Neural crest cell (in vitro differentiated cells): ENCODE results near the gene MRPL36. TPM values are rescaled to one million over a fixed set of nuclear protein-coding genes. Genes with fewer than 3 reads are reported as not detected.

Experiments
- DNase-seq: peaks from one replicate; pipeline ENCODE4 v3.0.0; 2021; ENCODE audit warnings: low read depth, mixed read lengths, low spot score
- H3K27ac Mint-ChIP-seq: one replicate; pipeline ENCODE4 v1.8.0; 2021; ENCODE audit warnings: mild to moderate bottlenecking, mixed read lengths; ENCODE audit not compliant: unreplicated experiment
- H3K27me3 Mint-ChIP-seq: 2 replicates; pipeline ENCODE4 v1.8.0; 2021; ENCODE audit warnings: low read depth, mild to moderate bottlenecking, mixed read lengths
- H3K36me3 Mint-ChIP-seq: 2 replicates; pipeline ENCODE4 v1.8.0; 2021; ENCODE audit warnings: low read depth, mild to moderate bottlenecking, mixed read lengths
- H3K4me1 Mint-ChIP-seq: 2 replicates; pipeline ENCODE4 v1.8.0; 2021; ENCODE audit warnings: mixed read lengths
- H3K4me3 Mint-ChIP-seq: one replicate; pipeline ENCODE4 v1.8.0; 2021; ENCODE audit warnings: mild to moderate bottlenecking, mixed read lengths
- H3K9me3 Mint-ChIP-seq: 2 replicates; pipeline ENCODE4 v1.8.0; 2021; ENCODE audit warnings: mixed read lengths
- CTCF ChIP-seq: fragments of 200-600 bp; sonication (generic); conservative IDR thresholded peaks from 2 replicates; pipeline ENCODE4 v1.5.0; 2021; ENCODE audit warnings: antibody characterized with exemption, mild to moderate bottlenecking
- total RNA-seq: library from RNA; stranded (reverse); gene quantifications from 2 replicates; pipeline ENCODE4 v1.2.1, GENCODE V29; 2021

The MRPL36 gene
- total RNA-seq, 1 donor from 2014 or later = 50.8 TPM

DNA sequence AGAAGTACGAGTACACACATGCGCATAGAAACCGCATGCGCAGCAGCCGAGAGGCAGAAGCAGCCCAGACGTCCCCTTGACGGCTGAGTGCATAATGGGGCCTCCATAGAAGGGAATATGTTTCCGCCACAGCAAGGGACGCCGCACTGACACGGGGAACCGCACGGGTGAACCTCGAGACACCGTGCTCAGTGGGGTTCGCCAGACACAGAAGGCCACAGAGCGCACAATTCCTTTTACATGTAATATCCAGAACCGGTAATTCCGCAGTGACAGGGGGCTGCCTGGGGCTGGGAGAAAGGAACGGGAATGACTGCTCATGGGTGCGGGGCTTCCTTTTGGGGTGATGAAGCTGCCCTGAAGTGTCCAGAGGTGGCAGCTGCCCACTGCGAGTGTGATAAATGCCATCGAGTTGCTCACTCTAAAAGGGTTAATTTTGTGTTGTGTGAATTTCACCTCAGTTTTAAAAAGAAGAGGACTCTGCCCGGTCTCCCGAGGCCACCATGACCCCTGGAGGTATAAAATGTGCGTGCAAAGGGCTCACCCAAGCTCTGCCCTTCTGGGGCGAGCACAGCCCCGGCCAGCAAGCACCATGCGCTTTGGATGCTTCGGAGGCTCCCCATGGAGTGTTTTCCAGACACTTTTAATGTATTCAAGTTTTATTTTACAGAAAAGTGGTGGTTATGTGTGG, 29.7 kb downstream of the MRPL36 start:
- TF ChIP-seq CTCF = no peak
- no peak for DNase-seq
- H3K9me3 Mint-ChIP-seq = no peaks in the 10 kb centered on the region
- H3K27me3 Mint-ChIP-seq = peaks cover 3% of the 10 kb centered on the region
- no peak overlapping the region for H3K27ac Mint-ChIP-seq
- H3K4me1 Mint-ChIP-seq = peaks cover 11% of the 10 kb centered on the region
- no peaks in the 10 kb centered on the region for H3K36me3 Mint-ChIP-seq
- H3K4me3 Mint-ChIP-seq = no peak overlapping the region

GRCh38 chr5:1769017-1769640, 30.5 kb downstream of the MRPL36 start:
- no peaks in the 10 kb centered on the region for H3K36me3 Mint-ChIP-seq
- H3K4me3 Mint-ChIP-seq = no peak overlapping the region
- no peaks in the 10 kb centered on the region for H3K9me3 Mint-ChIP-seq
- H3K27me3 Mint-ChIP-seq = peaks cover 3% of the 10 kb centered on the region
- no peak for DNase-seq
- TF ChIP-seq CTCF = no peak
- H3K4me1 Mint-ChIP-seq = peaks cover 15% of the 10 kb centered on the region
- no peak overlapping the region for H3K27ac Mint-ChIP-seq

DNA sequence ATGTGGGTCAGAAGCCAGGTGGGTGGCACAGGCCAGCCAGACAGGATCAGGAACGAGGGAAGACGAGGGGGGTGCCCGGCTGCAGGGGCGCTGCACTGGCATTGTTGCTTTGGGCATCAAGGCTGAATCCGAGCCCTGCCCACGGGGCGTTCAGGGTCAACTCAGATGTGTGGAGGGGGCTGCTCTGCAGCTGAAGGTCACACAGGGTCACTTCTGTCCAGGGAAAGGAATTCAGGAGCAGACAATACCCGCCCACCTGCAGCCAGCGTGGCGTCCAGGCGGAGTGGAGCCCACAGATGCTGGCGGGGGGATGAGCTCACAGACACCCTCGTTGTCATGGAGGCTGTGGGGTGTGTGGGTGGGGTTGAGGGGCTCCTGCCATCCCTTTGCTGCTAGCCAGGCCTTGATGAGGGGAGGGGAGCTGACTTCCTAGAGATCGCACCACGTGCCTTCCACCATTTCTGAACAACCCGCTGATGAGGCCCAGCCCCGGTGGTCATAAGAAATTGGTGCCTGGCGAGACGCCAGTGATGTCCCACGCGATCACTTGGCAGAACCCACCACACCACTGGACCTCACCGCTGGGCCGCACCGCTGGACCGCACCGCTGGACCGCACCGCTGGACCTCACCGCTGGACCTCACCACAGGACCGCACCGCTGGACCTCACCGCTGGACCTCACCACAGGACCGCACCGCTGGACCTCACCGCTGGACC, 31.2 kb downstream of the MRPL36 start:
- peaks cover 20% of the 10 kb centered on the region for H3K4me1 Mint-ChIP-seq
- DNase-seq = no peak
- no peaks in the 10 kb centered on the region for H3K9me3 Mint-ChIP-seq
- no peaks in the 10 kb centered on the region for H3K36me3 Mint-ChIP-seq
- TF ChIP-seq CTCF = no peak
- H3K4me3 Mint-ChIP-seq = no peak overlapping the region
- no peak overlapping the region for H3K27ac Mint-ChIP-seq
- peaks cover 3% of the 10 kb centered on the region for H3K27me3 Mint-ChIP-seq

DNA sequence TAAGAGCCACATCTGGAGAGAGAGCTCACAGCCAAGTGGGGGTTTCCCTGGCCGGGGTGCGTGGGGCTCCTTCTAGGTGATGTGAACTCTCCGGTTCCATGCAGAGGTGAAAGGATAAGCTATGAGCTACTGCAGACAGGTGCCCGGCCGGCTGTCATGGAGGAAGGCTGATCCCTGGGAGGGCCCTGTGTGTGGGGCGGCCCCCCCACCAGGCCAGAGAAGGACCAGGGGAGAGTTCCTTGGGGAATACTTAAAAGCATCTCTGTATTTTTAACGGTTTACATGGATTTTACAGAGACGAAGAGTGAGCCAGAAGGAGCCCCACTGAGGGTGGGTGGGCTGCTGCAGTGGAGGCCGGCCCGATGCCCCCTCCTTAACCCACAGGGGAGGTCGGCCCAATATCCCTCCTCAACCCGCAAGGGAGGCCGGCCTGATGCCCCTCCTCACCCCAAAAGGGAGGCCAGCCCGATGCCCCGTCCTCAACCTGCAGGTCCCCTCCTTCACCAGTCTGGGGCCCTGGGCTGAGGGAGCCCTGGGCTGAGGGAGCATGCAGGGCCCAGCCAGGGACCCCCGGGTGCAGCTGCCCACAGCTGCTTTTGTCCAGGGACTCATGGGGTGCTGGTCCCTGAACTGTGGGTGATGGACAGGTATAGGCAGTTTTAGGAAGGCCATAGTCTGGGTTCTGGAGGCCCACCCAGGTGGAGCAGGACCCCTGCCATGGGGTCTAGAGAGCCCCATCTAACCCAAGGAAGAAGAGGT, 31.9 kb downstream of the MRPL36 start:
- H3K9me3 Mint-ChIP-seq = no peaks in the 10 kb centered on the region
- H3K4me1 Mint-ChIP-seq = peaks cover 21% of the 10 kb centered on the region
- TF ChIP-seq CTCF = no peak
- no peaks in the 10 kb centered on the region for H3K36me3 Mint-ChIP-seq
- no peak for DNase-seq
- no peak overlapping the region for H3K27ac Mint-ChIP-seq
- peaks cover 3% of the 10 kb centered on the region for H3K27me3 Mint-ChIP-seq
- no peak overlapping the region for H3K4me3 Mint-ChIP-seq

DNA sequence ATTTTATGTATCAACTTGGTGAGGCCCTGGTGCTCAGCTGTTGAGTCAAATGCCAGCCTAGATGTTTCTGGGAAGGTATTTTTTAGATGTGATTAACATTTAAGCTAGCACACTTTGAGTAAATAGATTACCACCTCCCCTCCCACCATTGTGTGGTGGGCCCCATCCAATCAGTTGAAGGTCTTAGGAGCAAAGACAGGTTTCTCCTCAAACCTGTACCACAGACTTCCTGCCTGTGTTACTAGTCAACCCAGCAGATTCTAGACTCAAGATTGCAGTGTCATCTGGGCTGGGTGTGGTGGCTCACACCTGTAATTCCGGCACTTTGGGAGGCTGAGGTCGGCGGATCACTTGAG, 33.8 kb downstream of the MRPL36 start:
- H3K27ac Mint-ChIP-seq = no peak overlapping the region
- no peak overlapping the region for H3K4me3 Mint-ChIP-seq
- peaks cover 17% of the 10 kb centered on the region for H3K4me1 Mint-ChIP-seq
- no peak for TF ChIP-seq CTCF
- no peak for DNase-seq
- no peaks in the 10 kb centered on the region for H3K9me3 Mint-ChIP-seq
- no peaks in the 10 kb centered on the region for H3K36me3 Mint-ChIP-seq
- H3K27me3 Mint-ChIP-seq = peaks cover 2% of the 10 kb centered on the region
